Kidney tubule cell (primary cell): ENCODE measurements around the gene PKNOX2.

Source experiments
- DNase-seq: peaks from one replicate; pipeline ENCODE4 v3.0.0-alpha.2; 2018; ENCODE audit warnings: low spot score

PKNOX2 gene

GRCh38 chr11:125314276-125315078 is 149.9 kb downstream of the PKNOX2 start:
- no peak for DNase-seq

DNA sequence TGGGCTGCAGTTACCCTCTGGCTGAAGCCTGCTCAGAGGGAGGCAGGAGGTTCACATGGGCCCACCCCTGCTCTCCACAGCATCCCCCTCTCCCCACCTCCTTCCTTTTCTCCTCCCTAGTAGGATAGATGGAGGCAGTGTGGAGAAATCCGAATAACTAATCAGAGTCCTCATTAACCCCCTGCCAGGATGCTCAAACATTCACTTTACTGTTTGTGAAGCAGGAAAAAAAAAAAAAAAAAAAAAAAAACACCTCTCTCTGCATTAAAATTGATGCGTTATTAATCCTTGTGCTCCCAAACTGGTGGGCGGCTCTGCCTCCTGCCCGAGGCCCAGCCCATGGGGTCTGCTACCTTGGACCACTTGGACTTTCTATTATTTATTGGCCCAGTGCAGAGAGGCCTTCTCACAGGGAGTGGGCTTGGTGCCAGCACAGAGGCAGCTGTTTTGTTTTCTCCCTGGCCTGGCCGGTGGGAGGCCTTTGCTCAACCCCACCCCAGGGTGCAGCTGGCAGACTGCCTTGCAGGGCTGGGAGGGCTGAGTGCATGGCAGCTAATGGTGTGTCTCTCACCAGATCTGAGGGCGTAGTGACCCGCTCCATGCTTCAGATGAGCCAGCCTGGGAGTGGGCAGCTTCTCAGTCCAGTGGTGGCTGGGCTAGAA is 150.7 kb downstream of the PKNOX2 start:
- DNase-seq, result no peak

DNA sequence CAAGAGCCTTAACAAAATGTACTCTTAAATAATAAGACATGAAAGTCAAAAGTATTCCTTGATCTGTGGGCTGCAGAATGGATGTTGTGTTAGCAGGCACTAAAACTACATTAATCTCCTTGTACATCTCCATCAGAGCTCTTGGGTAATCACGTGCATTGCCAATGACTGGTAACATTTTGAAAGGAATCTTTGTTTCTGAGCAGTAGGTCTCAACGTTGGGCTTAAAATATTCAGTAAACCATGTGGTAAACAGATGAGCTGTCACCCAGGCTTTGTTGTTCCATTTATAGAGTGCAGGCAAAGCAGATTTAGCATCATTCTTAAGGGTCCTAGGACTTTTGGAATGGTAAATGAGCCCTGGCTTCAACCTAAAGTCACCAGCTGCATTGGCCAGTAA is 152.9 kb downstream of the PKNOX2 start:
- DNase-seq, result no peak

DNA sequence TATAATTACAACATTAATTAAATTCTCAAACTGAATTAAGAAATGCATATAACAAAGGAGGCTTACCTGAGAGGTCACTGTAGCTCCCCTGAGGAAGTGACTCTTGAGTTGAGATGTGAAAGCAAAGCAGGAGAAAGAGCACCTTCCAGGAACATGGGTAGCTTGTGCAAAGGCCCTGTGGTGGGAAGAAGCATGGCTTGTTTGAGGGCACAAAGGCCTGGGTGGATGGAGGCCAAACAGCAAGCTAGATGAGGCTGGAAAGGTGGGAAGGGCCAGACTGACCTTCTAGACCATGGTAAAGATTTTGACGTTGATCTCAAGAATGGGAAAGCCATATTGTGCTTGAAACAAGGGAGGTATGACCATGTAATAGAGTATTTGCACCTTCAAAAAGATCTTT is 155.1 kb downstream of the PKNOX2 start:
- no peak for DNase-seq

- no peak for DNase-seq
Measured at GRCh38 chr11:125320347-125321076, 156.0 kb downstream of the PKNOX2 start.

DNA sequence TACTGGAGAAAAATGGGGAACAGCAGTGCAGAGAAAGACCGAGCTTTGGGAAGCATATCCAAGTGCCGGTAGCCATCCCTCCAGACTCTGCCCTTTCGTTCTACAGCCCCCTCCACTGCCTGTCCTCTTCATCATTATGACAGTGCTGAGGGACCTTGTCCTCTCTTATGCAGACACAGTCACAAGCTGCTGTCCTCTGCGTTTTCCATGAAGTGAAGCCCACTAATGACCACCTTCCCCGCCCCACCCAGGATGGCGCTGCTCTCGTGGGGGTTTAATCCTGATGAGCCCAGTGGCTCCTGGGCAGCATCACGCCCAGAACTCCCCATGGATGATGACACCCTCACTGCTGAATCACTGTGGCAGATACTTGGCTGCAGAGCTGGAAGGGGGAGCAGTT is 157.7 kb downstream of the PKNOX2 start:
- no peak for DNase-seq

GRCh38 chr11:125325196-125325595 is 160.6 kb downstream of the PKNOX2 start:
- no peak for DNase-seq

GRCh38 chr11:125326126-125326525 is 161.6 kb downstream of the PKNOX2 start:
- no peak for DNase-seq

- DNase-seq, result no peak
Measured at GRCh38 chr11:125327518-125328224, 163.1 kb downstream of the PKNOX2 start.

- no peak for DNase-seq
Measured at GRCh38 chr11:125328225-125328580, 163.7 kb downstream of the PKNOX2 start.

GRCh38 chr11:125329786-125330185 is 165.2 kb downstream of the PKNOX2 start:
- no peak for DNase-seq

- DNase-seq, result no peak
Measured at GRCh38 chr11:125330462-125331325, 166.1 kb downstream of the PKNOX2 start.

- no peak for DNase-seq
Measured at GRCh38 chr11:125331357-125332035, 166.9 kb downstream of the PKNOX2 start.

- no peak for DNase-seq
Measured at GRCh38 chr11:125332821-125333220, 168.3 kb downstream of the PKNOX2 start.

DNA sequence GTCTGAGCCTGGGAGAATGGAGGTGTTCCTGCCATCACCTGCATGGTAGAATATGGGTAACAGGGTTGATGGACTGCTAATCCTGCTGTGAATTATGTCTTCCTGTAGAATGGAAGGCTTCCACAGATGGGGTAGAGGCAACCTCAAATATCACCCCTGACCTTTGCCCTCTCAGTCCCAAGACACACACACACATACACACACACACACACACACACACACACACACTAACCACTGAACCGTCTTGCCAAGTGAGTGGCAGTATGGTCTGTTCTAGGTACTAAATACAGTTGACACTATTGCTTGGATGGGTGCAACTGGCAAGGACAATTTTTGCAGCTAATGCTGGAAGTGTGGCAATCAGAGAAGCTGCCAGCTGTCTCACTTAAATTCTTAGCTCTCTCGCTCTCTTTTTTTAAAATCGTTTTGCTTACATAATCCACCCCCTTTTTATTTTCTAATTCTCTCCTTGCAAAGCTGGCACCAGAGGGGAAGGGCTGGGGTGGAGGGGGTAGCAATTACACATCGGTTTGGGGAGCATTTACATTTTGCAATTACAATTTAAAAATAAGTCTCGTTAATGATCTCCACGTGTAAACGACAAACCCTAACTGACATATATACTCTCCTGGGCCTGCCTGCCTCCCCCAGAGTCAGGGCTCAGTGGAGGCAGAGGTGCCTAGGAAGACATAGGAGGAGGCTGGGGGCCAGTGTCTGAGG is 169.0 kb downstream of the PKNOX2 start:
- no peak for DNase-seq

DNA sequence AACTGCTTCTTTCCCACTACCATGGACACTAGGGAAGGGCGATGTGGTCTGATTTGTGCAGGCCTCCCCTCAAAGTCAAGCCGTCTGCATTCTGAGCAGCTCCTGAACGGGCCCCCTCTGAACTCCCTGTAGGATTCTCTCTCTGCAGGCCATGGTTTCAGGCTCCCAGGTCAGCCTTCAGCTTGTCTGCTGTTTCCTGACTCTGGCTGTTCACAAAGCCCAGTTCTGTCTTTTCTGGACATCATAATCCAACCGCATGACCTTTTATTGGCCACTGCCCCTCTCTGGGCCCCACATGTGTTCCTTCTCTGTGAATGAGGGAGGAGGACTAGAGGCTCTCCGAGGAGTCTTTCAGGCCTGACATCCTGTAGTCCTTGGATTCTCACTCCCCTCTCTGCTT is 170.6 kb downstream of the PKNOX2 start:
- no peak for DNase-seq

DNA sequence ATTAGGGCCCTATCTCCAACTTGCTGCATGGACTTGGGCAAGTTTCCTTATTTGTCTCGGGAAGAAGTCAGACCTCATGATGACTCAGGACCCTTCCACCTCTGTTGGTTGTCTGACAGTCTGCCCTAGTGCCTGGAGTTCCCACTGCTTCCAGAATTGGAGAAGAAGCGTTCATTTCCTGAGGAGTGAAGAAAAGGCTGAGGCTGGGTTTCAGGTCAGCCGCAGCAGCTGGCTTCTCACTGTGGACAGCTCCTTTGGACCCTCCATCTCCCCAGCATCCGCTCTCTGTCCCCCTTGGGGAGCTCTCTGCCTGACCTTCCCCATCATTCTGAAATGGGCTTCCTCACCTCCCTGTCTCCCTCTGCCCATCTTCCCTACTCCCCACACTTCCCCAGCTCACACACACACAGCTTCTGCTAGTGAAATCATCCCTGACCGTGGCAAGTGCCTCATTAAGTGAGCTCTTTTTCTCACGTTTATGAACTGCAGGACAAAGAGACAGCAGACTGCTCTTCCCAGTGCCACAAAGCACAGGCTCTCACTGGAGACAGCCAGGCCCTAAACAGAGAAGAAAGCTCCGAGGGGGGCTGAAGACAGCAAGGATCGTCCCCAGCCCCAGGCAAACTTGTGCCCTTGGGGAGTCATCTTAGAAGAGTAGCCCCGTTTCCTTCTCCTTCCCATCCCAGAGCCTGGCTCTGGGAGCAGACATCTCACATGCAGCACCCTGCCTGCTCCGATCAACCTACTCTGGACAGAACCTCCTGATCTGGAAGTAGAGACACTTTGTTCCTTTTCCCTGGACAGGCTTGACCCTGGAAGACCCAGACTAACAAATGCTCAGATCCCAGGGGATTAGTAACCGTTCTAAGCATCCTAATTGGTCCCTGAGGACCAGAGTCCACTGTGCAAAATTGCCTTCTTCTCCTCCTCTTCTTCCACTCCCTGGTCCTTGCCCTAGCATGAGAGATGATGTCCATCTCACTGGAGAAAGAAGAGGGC is 173.6 kb downstream of the PKNOX2 start:
- DNase-seq, result no peak

- DNase-seq, result no peak
Measured at GRCh38 chr11:125338886-125339811, 174.6 kb downstream of the PKNOX2 start.
